ENCODE results near the gene SERBP1.

GRCh38 chr1:67414574-67414973 is 15.6 kb downstream of the SERBP1 start:
- TF ChIP-seq CTCF (conservative IDR thresholded peaks at IDR 0.05; ENCODE audit: low read depth, low read length): no peak
- no peak for TF ChIP-seq EZH2 (IDR thresholded peaks at IDR 0.05; ENCODE audit: borderline replicate concordance, low read depth, low read length, poor library complexity, severe bottlenecking)

Measured in A673 (cell line).